Stimulated activated CD4-positive, alpha-beta T cell treated with anti-CD3 and anti-CD28 coated beads, Interleukin-1b, Interleukin-23, amount 100 ng/mL, for 24 hours (primary cell): Measurements from ENCODE around the gene BCR.
"Not testable (repeated sequence)": the region's sequence is repeated elsewhere in the genome, so short reads cannot be mapped to it uniquely, and the experiment has no call there.

Source experiments
- DNase-seq, 4 experiments: peaks; one replicate each; pipeline ENCODE4 v3.0.0-alpha.2; 2020; ENCODE audit warnings: low read depth in 4 of 4, low spot score in 1 of 4

Gene BCR

DNA sequence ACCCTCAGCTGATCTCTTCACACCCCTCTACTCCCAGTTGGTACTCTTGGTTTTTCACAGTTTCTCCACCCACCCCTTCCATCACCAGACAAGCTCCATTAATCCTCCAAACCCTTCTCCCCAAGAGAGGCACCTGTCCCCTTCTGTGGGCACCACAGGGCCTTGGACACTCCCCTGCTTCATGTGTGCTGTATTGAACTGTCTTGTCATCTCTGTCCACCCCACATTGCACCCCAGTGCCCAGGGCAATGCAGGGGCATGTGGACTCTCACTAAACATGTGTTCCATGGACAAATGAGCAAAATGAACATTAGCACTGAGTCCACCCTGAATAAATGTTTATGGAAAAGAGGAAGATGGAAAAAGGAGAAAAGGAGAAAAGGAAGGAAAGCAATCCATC, 181.4 kb downstream of the BCR start:
- DNase-seq = no peak

DNA sequence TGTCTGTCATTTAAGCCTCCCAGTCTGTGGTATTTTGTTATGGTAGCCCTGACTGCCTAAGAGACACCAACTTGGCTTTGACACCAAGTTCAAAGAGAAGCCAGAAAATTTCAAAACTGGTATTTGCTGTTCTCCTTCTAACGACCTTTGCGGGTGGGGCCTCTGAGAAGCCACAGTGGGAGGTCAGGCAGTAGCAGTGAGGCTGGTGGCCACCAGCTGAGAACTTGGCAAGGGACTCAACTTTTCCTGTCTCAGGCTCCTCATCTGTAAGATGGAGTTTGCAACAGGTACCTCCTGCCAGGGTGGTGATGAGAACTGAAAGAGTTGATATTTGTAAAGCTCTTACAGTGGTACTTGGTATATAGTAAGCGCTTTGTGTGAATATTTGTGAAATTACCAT, 183.4 kb downstream of the BCR start:
- no peak for DNase-seq

DNA sequence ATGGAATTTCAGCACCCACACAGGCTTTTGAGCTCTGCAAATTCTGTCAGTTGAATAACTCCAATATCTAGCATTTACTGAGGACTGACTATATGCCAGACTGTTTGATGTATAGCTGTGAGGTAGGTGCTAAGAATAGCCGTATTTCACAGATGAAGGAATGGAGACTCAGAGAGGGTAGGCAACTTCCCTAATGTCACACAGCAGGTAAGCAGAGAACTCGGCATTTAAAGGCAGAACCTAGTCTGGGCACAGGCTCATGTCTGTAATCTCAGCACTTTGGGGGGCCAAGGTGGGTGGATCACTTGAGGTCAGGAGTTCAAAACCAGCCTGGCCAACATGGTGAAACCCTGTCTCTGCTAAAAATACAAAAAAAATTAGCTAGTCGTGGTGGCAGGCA, 184.1 kb downstream of the BCR start:
- DNase-seq = no peak

DNA sequence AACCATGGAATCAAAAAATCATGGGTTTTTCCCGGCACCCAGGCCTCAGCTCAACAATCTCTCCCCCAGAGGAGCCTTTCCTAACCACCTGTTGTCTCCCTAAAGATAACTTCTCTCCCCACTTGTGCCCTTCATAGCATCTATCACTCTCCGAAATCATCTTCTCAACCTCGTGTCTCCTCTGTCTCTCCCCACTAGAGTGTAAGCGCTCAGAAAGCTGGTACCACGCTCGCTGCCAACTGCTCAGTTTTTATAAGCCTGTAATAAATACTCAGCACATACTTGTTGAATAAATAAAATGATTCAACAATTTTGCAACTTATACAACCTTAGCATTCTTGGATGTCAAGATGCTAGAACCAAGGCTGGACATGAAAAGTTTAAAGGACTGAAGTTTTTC, 185.2 kb downstream of the BCR start:
- DNase-seq = no peak

DNA sequence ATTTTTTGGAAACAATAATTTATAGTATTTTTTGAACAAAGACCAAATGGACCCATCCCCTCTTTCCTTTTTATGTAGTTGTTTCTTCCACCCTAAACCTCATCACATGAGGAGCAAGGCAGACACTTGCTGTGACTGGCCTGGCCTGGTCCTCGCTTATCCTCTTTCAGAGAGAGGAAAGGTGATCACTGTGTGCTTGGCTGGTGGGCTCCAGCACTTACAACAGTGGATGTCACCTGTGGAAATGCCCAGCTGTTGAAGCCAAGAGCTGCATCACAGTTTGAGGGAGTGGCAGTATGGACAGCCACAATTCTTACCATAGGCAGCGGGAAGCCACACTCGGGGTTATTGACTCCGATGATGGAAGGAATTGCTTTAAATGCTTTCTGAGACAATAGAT, 185.7 kb downstream of the BCR start:
- no peak for DNase-seq

DNA sequence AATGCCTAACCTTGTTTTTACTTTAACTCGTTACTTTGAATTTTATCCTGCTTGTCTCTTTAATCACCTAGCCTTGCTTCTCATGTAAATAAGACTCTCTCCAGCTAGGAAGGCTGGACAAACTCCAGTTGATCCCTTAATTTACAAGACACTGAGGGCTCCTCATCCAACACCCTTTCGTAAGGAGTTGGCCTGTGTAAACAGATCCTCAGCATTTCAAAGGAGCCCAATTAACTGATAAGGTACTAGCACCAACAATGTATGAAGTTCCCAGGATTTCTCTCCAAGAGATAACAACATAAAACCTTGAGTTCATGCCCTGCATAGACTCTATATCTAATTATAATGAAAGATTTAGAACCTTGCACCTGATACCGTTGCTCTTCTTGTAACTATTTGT, 186.9 kb downstream of the BCR start:
- not testable (repeated sequence) for DNase-seq
